GM18909 (cell line): Measurements from ENCODE around the gene NCOA7.

Experiments
- ATAC-seq: cut with Tn5 transposase; IDR thresholded peaks from one replicate; pipeline ENCODE4 v1.9.1; 2021; ENCODE audit warnings: mild to moderate bottlenecking; ENCODE audit not compliant: unreplicated experiment, poor library complexity

NCOA7 gene

GRCh38 chr6:125790358-125791150 is at the start of gene NCOA7:
TSS of gene NCOA7 (plus strand) at chr6:125790960. CDS start at chr6:125815355, 24,395 bp downstream.
- peak; percentile 78 for ATAC-seq

- no peak for ATAC-seq
Measured at GRCh38 chr6:125741336-125741735, 49.4 kb upstream of the NCOA7 start.

- ATAC-seq: no peak
Measured at GRCh38 chr6:125742024-125742423, 48.7 kb upstream of the NCOA7 start.

GRCh38 chr6:125742464-125743120 is 48.2 kb upstream of the NCOA7 start:
- no peak for ATAC-seq

GRCh38 chr6:125743604-125744003 is 47.2 kb upstream of the NCOA7 start:
- no peak for ATAC-seq

GRCh38 chr6:125745281-125746018 is 45.3 kb upstream of the NCOA7 start:
- no peak for ATAC-seq

GRCh38 chr6:125746019-125746414 is 44.7 kb upstream of the NCOA7 start:
- no peak for ATAC-seq

GRCh38 chr6:125746731-125747588 is 43.8 kb upstream of the NCOA7 start:
- ATAC-seq: peak; percentile 67

- ATAC-seq: no peak
Measured at GRCh38 chr6:125747589-125748405, 43.0 kb upstream of the NCOA7 start.

GRCh38 chr6:125748406-125749172 is 42.2 kb upstream of the NCOA7 start:
- ATAC-seq: no peak

- peak; percentile 86 for ATAC-seq
Measured at GRCh38 chr6:125749173-125749864, 41.4 kb upstream of the NCOA7 start, which contains the start of gene HEY2. TSS of gene HEY2 (plus strand) at chr6:125749632. CDS start at chr6:125749777, 145 bp downstream.

- no peak for ATAC-seq
Measured at GRCh38 chr6:125749865-125750691, 40.7 kb upstream of the NCOA7 start.

- ATAC-seq: no peak
Measured at GRCh38 chr6:125750692-125751333, 39.9 kb upstream of the NCOA7 start.

GRCh38 chr6:125751334-125751916 is 39.3 kb upstream of the NCOA7 start:
- ATAC-seq: no peak

GRCh38 chr6:125752773-125753172 is 38.0 kb upstream of the NCOA7 start:
- ATAC-seq: no peak

GRCh38 chr6:125753218-125753936 is 37.4 kb upstream of the NCOA7 start:
- no peak for ATAC-seq
